Osteoblast (primary cell): ENCODE measurements around the gene DNAH17. TPM values are rescaled to one million over a fixed set of nuclear protein-coding genes. Genes with fewer than 3 reads are reported as not detected.

Source experiments
- DNase-seq: peaks from one replicate; pipeline ENCODE4 v3.0.0; 2011; ENCODE audit warnings: low spot score, mixed read lengths; ENCODE audit not compliant: insufficient read length; ENCODE audit errors: missing footprints
- H2AFZ ChIP-seq: 2 replicates; pipeline ENCODE4 v1.6.0; 2011; ENCODE audit warnings: mild to moderate bottlenecking, low read length
- H3K27ac ChIP-seq: 2 replicates; pipeline ENCODE4 v1.5.1; 2011; ENCODE audit warnings: mild to moderate bottlenecking, low read depth, low read length, moderate library complexity
- H3K27me3 ChIP-seq: 2 replicates; pipeline ENCODE4 v1.6.0; 2012; ENCODE audit warnings: mild to moderate bottlenecking, control low read depth, inconsistent platforms, low read length, moderate library complexity; ENCODE audit not compliant: insufficient read depth
- H3K36me3 ChIP-seq: 2 replicates; pipeline ENCODE4 v1.5.1; 2011; ENCODE audit warnings: mild to moderate bottlenecking, low read length, control low read depth, moderate library complexity; ENCODE audit not compliant: insufficient read depth
- H3K4me1 ChIP-seq: 2 replicates; pipeline ENCODE4 v1.5.1; 2011; ENCODE audit warnings: mild to moderate bottlenecking, low read length, control low read depth, moderate library complexity; ENCODE audit not compliant: insufficient read depth
- H3K4me2 ChIP-seq: 2 replicates; pipeline ENCODE4 v1.6.0; 2011; ENCODE audit warnings: mild to moderate bottlenecking, low read length; ENCODE audit not compliant: insufficient read depth
- H3K4me3 ChIP-seq: fragments of 200-600 bp; sonication (generic); 3 replicates; pipeline ENCODE4 v1.5.1; 2012; ENCODE audit warnings: mild to moderate bottlenecking, low read length, inconsistent platforms; ENCODE audit not compliant: insufficient read depth
- H3K79me2 ChIP-seq: 2 replicates; pipeline ENCODE4 v1.6.0; 2012; ENCODE audit warnings: mild to moderate bottlenecking, low read length, control low read depth, inconsistent platforms; ENCODE audit not compliant: insufficient read depth
- H3K9me3 ChIP-seq: 2 replicates; pipeline ENCODE4 v1.5.1; 2011; ENCODE audit warnings: low read depth, low read length, control low read depth
- H4K20me1 ChIP-seq: 2 replicates; pipeline ENCODE4 v1.6.0; 2012; ENCODE audit warnings: mild to moderate bottlenecking, low read length, control low read depth; ENCODE audit not compliant: insufficient read depth
- CTCF ChIP-seq: IDR thresholded peaks from 2 replicates; pipeline ENCODE4 v1.5.1; 2011; ENCODE audit warnings: mild to moderate bottlenecking, low read depth, low read length, moderate library complexity; ENCODE audit errors: extremely low read depth
- total RNA-seq: library from RNA; depleted of rRNA; stranded (reverse); fragments of >200 nt; gene quantifications from 2 replicates; pipeline ENCODE4 v1.2.3, GENCODE V29; 2012

The DNAH17 gene
- total RNA-seq, 1 donor: under 0.01 TPM

GRCh38 chr17:78528541-78528940 lies 48.7 kb downstream of the DNAH17 start:
- peak; percentile 70 for DNase-seq
- no peak for TF ChIP-seq CTCF
- no peaks in the 10 kb centered on the region for H3K4me1 ChIP-seq

GRCh38 chr17:78527345-78527744 lies 49.9 kb downstream of the DNAH17 start:
- Histone ChIP-seq H3K27ac (no peak overlapping the region), H3K4me3 (no peak overlapping the region), H3K9me3 (no peaks in the 10 kb centered on the region), H3K79me2 (no peaks in the 10 kb centered on the region), H4K20me1 (no peaks in the 10 kb centered on the region), H2AFZ (no peak overlapping the region), H3K27me3 (no peaks in the 10 kb centered on the region), H3K36me3 (no peaks in the 10 kb centered on the region), H3K4me2 (no peak overlapping the region), H3K4me1 (no peaks in the 10 kb centered on the region)
- DNase-seq: peak; percentile 56
- no peak for TF ChIP-seq CTCF

More at GRCh38 chr17:78528541-78528940, 48.7 kb downstream of the DNAH17 start:
- H3K4me2 ChIP-seq: no peak overlapping the region
- H3K79me2 ChIP-seq: no peaks in the 10 kb centered on the region
- H3K4me3 ChIP-seq: no peak overlapping the region
- H3K27me3 ChIP-seq: no peaks in the 10 kb centered on the region
- H3K36me3 ChIP-seq: no peaks in the 10 kb centered on the region
- no peak overlapping the region for H2AFZ ChIP-seq
- H4K20me1 ChIP-seq: no peaks in the 10 kb centered on the region
- H3K9me3 ChIP-seq: no peaks in the 10 kb centered on the region
- H3K27ac ChIP-seq: no peak overlapping the region

GRCh38 chr17:78526231-78527025 lies 50.8 kb downstream of the DNAH17 start:
- H3K4me1 ChIP-seq: no peaks in the 10 kb centered on the region

More at GRCh38 chr17:78526231-78527025, 50.8 kb downstream of the DNAH17 start:
- Histone ChIP-seq H4K20me1 (no peaks in the 10 kb centered on the region), H3K27ac (no peak overlapping the region), H3K36me3 (no peaks in the 10 kb centered on the region), H3K9me3 (no peaks in the 10 kb centered on the region), H2AFZ (no peak overlapping the region), H3K4me3 (no peak overlapping the region), H3K79me2 (no peaks in the 10 kb centered on the region), H3K4me2 (no peak overlapping the region), H3K27me3 (no peaks in the 10 kb centered on the region)
- no peak for TF ChIP-seq CTCF
- peak; percentile 58 for DNase-seq
